GM21367 (cell line): ENCODE data around the gene JAML.

Experiments used
- ATAC-seq: cut with Tn5 transposase; IDR thresholded peaks from one replicate; pipeline ENCODE4 v1.9.1; 2021; ENCODE audit not compliant: unreplicated experiment

The JAML gene

GRCh38 chr11:118169300-118170140, 55.3 kb downstream of the JAML start:
- no peak for ATAC-seq

- ATAC-seq: no peak
Observed at GRCh38 chr11:118168751-118169150, 56.1 kb downstream of the JAML start.

- ATAC-seq: no peak
Observed at GRCh38 chr11:118168316-118168715, 56.5 kb downstream of the JAML start.

GRCh38 chr11:118167906-118168305, 56.9 kb downstream of the JAML start:
- ATAC-seq: no peak

GRCh38 chr11:118167253-118167652, 57.6 kb downstream of the JAML start:
- ATAC-seq: no peak

- ATAC-seq: no peak
Observed at GRCh38 chr11:118166641-118167040, 58.2 kb downstream of the JAML start.

- no peak for ATAC-seq
Observed at GRCh38 chr11:118164885-118165284, 59.9 kb downstream of the JAML start.

GRCh38 chr11:118163494-118163893, 61.3 kb downstream of the JAML start:
- ATAC-seq: no peak

GRCh38 chr11:118162846-118163245, 62.0 kb downstream of the JAML start:
- ATAC-seq: no peak

- no peak for ATAC-seq
Observed at GRCh38 chr11:118161786-118162185, 63.0 kb downstream of the JAML start.

- no peak for ATAC-seq
Observed at GRCh38 chr11:118157186-118157895, 67.5 kb downstream of the JAML start.

GRCh38 chr11:118156531-118157185, 68.2 kb downstream of the JAML start:
- ATAC-seq: no peak

- no peak for ATAC-seq
Observed at GRCh38 chr11:118155776-118156530, 68.9 kb downstream of the JAML start.

- ATAC-seq: no peak
Observed at GRCh38 chr11:118154641-118155040, 70.2 kb downstream of the JAML start.

GRCh38 chr11:118153976-118154375, 70.8 kb downstream of the JAML start:
- no peak for ATAC-seq

- ATAC-seq: no peak
Observed at GRCh38 chr11:118153516-118153915, 71.3 kb downstream of the JAML start.

- no peak for ATAC-seq
Observed at GRCh38 chr11:118152552-118153471, 72.0 kb downstream of the JAML start, which contains the start of gene SCN4B. TSS of gene SCN4B (minus strand) at chr11:118152823. CDS start at chr11:118152673, 150 bp downstream.

GRCh38 chr11:118152020-118152551, 72.7 kb downstream of the JAML start:
- ATAC-seq: no peak

- ATAC-seq: no peak
Observed at GRCh38 chr11:118151431-118151830, 73.4 kb downstream of the JAML start.

GRCh38 chr11:118149493-118149892, 75.3 kb downstream of the JAML start:
- ATAC-seq: no peak
